C4-2B (cell line): ENCODE data around the gene LIG3.
"Not testable (repeated sequence)": the region's sequence is repeated elsewhere in the genome, so short reads cannot be mapped to it uniquely, and the experiment has no call there.

ENCODE experiments used
- H3K27ac ChIP-seq: fragments of 450-650 bp; 2 replicates; pipeline ENCODE4 v1.5.1; 2017
- ZFX ChIP-seq: fragments of 450-650 bp; IDR thresholded peaks from 2 replicates; pipeline ENCODE4 v1.6.1; 2017
- TF ChIP-seq, protein P1 (sequence below): fragments of 450-650 bp; conservative IDR thresholded peaks from 2 replicates; pipeline ENCODE4 v1.5.1; 2017; ENCODE audit warnings: mild to moderate bottlenecking

The LIG3 gene

DNA sequence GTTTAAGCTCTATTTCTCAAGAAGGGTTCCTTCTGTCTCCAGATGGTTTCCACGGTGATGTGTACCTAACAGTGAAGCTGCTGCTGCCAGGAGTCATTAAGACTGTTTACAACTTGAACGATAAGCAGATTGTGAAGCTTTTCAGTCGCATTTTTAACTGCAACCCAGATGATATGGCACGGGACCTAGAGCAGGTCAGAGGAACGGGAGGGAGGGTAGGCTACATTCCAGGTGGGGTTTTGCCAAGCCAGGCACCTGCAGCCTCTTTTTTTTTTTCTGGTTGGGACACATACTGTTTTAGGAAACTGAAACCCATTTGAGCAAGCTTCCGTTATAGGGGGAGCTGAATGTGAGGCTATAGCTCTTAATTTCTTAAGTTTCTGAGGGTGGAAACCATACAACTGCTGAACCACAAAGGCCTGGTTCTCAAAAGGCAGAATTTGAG lies 10.6 kb downstream of the LIG3 start:
- TF ChIP-seq ZFX, result no peak
- TF ChIP-seq, protein P1, sequence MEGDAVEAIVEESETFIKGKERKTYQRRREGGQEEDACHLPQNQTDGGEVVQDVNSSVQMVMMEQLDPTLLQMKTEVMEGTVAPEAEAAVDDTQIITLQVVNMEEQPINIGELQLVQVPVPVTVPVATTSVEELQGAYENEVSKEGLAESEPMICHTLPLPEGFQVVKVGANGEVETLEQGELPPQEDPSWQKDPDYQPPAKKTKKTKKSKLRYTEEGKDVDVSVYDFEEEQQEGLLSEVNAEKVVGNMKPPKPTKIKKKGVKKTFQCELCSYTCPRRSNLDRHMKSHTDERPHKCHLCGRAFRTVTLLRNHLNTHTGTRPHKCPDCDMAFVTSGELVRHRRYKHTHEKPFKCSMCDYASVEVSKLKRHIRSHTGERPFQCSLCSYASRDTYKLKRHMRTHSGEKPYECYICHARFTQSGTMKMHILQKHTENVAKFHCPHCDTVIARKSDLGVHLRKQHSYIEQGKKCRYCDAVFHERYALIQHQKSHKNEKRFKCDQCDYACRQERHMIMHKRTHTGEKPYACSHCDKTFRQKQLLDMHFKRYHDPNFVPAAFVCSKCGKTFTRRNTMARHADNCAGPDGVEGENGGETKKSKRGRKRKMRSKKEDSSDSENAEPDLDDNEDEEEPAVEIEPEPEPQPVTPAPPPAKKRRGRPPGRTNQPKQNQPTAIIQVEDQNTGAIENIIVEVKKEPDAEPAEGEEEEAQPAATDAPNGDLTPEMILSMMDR, result no peak
- H3K27ac ChIP-seq, result no peak overlapping the region; the same call in 1 of the 2 replicates

DNA sequence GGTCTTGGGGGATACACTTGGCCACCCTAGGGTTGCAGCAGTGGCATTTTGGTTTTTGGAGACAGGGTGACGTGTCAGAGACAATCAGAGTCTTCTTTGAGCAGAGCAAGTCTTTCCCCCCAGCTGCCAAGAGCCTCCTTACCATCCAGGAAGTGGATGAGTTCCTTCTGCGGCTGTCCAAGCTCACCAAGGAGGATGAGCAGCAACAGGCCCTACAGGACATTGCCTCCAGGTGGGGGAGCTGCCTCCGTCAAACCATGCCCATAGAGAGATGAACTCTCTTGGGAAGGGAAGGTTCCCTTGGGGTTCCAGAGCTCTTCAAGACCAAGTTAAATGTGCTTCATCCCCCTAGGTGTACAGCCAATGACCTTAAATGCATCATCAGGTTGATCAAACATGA lies 11.3 kb downstream of the LIG3 start:
- TF ChIP-seq, protein P1, result no peak
- no peak for TF ChIP-seq ZFX
- peak overlapping the region; percentile 36 for H3K27ac ChIP-seq

DNA sequence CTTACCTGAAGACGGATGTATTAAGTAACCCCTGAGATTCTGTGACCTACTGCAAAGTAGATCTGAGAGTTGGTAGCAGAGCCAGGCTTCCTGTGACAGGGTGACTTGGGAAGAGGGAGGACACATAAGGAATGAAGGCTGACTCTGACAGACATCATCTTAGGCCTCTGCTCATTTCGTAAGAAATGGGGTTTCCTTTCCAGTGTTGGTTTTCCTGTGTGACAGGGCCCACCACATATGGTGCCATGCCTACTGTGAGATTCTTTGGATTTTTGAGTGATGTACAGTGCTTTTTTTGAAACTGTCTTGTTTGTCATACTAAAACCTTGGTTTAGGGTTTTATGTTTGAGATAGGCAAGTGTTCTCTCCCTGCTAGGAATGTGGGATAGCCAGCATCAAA lies 12.7 kb downstream of the LIG3 start:
- H3K27ac ChIP-seq, result no peak overlapping the region
- TF ChIP-seq ZFX, result no peak
- TF ChIP-seq, protein P1, result no peak

DNA sequence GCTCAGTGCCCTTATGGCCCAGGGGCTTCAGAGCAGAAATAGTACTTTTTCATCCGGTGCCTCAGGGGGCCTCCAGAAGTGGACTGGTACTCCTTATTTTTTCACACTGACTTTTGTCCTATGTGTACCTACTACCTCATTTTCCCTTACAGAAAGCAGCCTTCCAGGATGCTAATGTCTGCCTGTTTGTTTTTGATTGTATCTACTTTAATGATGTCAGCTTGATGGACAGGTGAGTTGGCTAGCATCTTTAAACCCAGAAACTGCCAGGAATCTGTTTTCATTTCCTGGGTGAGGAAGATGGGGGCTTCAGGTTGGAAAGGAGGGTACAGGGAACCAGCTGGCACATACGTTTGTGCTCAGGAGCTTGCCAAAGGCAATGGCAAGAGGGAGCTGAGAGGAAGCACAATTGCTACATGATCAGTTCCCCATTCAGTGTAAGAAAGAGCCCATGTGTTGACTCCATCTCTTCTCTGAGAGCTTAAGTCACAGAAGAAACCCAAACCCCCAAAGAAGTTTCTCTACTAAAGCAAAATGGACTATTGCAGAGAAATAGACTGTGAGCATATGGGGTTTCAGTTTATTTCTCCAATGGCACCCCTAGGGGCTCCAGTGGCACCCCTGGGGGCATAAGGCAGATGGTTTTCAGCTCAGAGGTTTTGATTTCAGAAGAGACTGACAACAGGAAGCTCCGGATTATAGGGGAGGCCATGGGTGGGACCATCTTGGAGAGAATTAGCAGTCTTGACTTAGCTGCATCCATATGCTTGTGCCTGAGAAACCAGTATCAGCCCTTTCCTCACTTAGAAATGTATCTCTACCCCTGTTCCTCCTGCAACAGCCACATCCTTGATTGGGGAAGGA lies 16.3 kb downstream of the LIG3 start:
- H3K27ac ChIP-seq, result peak overlapping the region; percentile 91

DNA sequence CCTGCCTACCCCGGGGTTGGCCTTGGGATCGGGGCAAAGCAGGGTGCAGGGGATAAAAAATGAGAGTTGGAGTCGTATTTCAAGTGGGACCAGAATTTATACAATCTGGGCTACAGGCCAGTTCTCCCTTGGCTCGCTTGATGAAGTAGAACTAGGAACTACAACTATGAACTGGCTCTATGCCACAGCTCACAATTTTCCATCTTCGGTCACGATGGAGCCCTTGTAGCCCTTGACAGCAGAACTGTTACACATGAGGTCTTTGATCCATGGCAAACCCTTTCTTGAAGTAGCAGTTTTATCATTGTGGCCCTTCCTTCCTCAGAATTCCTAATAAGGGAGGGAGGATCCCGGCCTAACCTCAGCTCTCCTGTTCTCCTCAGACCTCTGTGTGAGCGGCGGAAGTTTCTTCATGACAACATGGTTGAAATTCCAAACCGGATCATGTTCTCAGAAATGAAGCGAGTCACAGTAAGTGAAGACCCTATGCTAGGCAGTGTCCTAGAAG lies 17.1 kb downstream of the LIG3 start:
- no peak for TF ChIP-seq ZFX
- TF ChIP-seq, protein P1, result no peak
- H3K27ac ChIP-seq, result peak overlapping the region; percentile 91

More for the DNA sequence above, 16.3 kb downstream of the LIG3 start:
- TF ChIP-seq, protein P1, result no peak
- TF ChIP-seq ZFX, result no peak

DNA sequence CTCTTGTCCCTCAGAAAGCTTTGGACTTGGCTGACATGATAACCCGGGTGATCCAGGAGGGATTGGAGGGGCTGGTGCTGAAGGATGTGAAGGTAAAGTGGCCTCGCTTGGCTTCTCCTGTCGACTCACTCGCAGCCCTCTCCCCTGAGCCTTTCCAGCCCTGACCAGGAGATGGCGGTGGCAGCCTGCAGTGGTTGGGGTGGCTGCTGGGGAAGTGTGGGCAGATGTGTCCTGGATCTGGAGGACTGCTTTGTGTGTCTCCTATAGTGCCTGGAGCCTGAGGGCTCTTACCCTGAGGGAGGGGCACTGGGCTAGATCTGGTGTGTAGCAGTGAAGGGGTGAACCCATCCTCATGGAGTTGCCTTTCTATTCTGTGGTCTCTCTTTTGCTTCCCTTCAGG lies 17.9 kb downstream of the LIG3 start:
- H3K27ac ChIP-seq, result peak overlapping the region; percentile 91
- TF ChIP-seq, protein P1, result peak; percentile 64
- no peak for TF ChIP-seq ZFX

DNA sequence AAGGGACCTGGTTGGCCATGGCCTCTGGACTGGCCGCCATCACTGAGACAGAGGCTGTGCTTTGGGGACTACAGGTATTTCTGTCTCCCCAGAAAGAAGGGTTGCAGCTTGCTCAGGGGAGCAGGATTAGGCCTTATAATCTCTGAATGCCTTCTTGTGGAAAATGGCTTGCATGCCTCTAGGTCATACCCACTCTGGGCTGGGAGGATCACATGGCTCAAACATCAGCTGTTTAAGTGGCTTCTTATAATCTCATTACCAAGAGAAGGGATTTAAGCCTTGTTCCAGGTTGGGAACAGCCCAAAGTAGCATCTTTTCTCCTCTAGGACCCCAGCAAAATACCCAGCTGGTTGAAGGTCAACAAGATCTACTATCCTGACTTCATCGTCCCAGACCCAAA lies 19.1 kb downstream of the LIG3 start:
- no peak overlapping the region for H3K27ac ChIP-seq
- TF ChIP-seq, protein P1, result no peak

DNA sequence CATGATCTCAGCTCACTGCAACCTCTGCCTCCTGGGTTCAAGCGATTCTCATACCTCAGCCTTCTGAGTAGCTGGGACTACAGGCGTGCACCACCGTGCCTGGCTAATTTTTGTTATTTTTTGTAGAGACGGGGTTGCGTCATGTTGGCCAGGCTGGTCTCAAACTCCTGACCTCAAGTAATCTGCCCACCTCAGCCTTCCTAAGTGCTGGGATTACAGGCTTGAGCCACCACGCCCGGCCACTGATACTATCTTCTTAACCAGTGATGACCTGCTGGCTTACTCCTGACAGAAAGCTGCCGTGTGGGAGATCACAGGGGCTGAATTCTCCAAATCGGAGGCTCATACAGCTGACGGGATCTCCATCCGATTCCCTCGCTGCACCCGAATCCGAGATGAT lies 20.7 kb downstream of the LIG3 start:
- not testable (repeated sequence) for H3K27ac ChIP-seq
